ENCODE data around the gene DDX41.

The DDX41 gene

DNA sequence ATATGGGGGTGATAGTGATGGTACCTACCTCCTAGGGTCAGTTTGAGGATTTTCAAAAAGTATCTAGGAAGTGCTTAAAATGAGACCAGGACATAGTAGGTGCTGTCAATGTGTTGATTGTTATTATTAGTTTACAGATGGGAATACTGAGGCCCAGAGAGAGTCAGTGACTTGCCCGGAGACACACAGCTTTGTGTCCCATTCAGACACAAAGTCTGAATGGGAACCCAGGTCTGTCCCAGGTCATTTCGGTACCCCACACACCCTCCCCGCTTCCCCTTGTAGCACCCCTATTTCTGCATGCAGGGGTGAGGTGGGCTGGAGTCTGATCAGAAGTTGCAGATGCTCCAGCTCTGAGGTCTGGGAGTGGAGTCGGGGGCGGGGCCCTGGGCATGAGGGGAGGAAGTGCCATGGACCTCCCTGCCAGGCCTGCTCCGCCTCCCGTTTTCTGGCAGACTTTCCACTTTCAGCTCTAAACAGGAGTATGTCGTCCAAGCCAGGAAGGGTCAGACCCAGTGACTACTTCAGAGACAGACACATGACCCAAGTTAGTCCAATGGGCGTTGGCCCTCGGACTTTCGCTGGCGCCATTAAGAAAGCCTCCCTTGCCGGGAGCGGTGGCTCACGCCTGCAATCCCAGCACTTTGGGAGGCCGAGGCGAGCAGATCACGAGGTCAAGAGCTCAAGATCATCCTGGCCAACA lies 40.1 kb downstream of the DDX41 start:
- H3K9me3 Mint-ChIP-seq = no peaks in the 10 kb centered on the region
- H3K4me3 Mint-ChIP-seq = no peak overlapping the region
- peaks cover 49% of the 10 kb centered on the region for H3K4me1 Mint-ChIP-seq
- ATAC-seq = no peak
- no peaks in the 10 kb centered on the region for H3K36me3 Mint-ChIP-seq
- no peak overlapping the region for H3K27ac Mint-ChIP-seq
- peaks cover 16% of the 10 kb centered on the region for H3K27me3 Mint-ChIP-seq

- ATAC-seq = no peak
- no peaks in the 10 kb centered on the region for H3K9me3 Mint-ChIP-seq
- H3K4me3 Mint-ChIP-seq = no peak overlapping the region
- H3K27ac Mint-ChIP-seq = no peak overlapping the region
- H3K36me3 Mint-ChIP-seq = no peaks in the 10 kb centered on the region
- peaks cover 17% of the 10 kb centered on the region for H3K27me3 Mint-ChIP-seq
- peaks cover 49% of the 10 kb centered on the region for H3K4me1 Mint-ChIP-seq
Observed at GRCh38 chr5:177475563-177476427, 41.0 kb downstream of the DDX41 start.

GRCh38 chr5:177474846-177475562 lies 41.8 kb downstream of the DDX41 start:
- peak overlapping the region; percentile 73 for H3K4me3 Mint-ChIP-seq
- ATAC-seq = no peak
- no peak overlapping the region for H3K27ac Mint-ChIP-seq
- H3K9me3 Mint-ChIP-seq = no peaks in the 10 kb centered on the region
- H3K27me3 Mint-ChIP-seq = peaks cover 25% of the 10 kb centered on the region
- no peaks in the 10 kb centered on the region for H3K36me3 Mint-ChIP-seq
- peaks cover 47% of the 10 kb centered on the region for H3K4me1 Mint-ChIP-seq

DNA sequence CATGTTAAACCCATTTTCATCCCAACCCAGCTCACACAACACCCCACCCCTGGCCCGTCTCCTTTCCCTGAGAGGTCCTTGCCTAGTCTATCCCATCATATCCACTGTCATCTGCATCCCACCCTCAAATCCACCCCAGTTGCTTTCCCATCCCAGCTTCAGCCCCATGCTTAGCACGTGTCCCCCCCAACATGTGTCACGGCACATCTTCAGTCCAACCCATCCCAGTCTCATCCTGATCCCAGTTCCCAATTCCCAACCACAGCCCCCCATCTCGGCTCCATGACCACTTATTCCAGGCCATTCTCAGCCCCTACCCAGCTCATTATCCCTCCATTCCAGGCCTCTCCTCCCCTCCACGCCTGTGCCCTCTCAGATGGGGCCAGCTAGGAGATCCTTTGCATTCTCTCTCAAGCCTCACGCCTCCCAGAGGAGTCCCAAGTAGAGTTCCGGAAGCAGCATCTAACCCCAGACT lies 42.7 kb downstream of the DDX41 start:
- no peak for ATAC-seq
- H3K27ac Mint-ChIP-seq = peak overlapping the region; percentile 18
- H3K9me3 Mint-ChIP-seq = no peaks in the 10 kb centered on the region
- H3K4me3 Mint-ChIP-seq = peak overlapping the region; percentile 73
- H3K36me3 Mint-ChIP-seq = no peaks in the 10 kb centered on the region
- H3K27me3 Mint-ChIP-seq = peaks cover 32% of the 10 kb centered on the region
- H3K4me1 Mint-ChIP-seq = peaks cover 37% of the 10 kb centered on the region

GRCh38 chr5:177473443-177474001 lies 43.2 kb downstream of the DDX41 start, which contains the start of gene DBN1:
Gene DBN1 (minus strand): TSS chr5:177473634. CDS start chr5:177473521, 113 bp downstream.
- Mint-ChIP-seq H3K36me3 (no peaks in the 10 kb centered on the region), H3K4me3 (peak within 1 kb of the TSS; percentile 73), H3K27ac (peak within 1 kb of the TSS; percentile 18), H3K27me3 (peaks cover 32% of the 10 kb centered on the region), H3K9me3 (no peaks in the 10 kb centered on the region), H3K4me1 (peaks cover 32% of the 10 kb centered on the region)
- ATAC-seq = peak; percentile 20

DNA sequence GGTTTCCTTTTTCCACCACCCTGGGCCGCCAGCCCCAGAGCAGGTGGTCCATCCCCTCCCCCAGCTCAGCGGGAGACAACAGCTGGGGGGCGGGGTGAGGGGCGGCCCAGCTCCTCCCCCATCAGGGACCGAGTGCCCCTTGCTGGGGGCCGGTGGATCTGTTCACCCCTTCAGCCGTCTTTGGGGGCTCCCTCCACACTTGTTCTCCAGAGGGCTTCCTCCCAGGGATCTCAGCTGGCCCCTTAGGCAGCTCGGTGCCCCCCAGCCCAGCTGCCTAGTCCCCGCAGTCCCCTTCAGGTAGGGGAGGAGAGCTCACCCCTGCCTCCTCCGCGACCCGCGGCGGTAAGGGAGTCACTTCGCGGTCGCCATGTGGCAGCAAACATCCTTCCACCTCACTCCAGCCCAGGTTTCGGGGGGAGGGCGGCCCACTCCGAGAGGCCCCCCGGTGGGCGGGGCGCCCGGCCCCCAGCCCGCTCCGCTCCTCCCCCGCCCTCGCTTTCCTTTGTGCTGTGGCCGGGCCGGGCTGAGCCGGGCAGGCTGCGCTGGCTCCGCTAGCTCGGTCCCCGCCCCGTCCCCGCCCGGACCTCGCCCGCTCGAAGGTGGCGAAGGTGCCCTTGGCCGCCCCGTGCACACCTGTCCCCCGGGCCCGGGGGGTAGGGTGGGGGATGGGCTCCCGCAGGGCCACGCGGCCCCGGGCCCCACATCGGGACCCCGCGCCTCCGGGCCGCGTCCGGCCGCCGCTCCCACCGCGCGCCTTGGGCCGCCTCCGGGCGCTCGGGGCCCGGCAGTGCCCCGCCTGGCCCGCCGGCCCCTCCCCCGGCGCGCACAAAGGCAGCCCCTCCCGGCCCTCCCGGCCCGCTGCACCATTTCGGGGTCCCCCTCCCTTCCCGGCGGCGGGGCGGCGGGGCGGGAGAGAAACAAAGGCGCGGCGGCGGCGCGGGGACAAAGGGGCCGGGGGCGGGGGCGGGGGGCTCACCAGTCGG lies 44.0 kb downstream of the DDX41 start:
- no peak overlapping the region for H3K27ac Mint-ChIP-seq
- no peaks in the 10 kb centered on the region for H3K9me3 Mint-ChIP-seq
- H3K4me3 Mint-ChIP-seq = peak overlapping the region; percentile 50
- ATAC-seq = peak; percentile 63
- peaks cover 30% of the 10 kb centered on the region for H3K4me1 Mint-ChIP-seq
- peaks cover 32% of the 10 kb centered on the region for H3K27me3 Mint-ChIP-seq
- no peaks in the 10 kb centered on the region for H3K36me3 Mint-ChIP-seq

DNA sequence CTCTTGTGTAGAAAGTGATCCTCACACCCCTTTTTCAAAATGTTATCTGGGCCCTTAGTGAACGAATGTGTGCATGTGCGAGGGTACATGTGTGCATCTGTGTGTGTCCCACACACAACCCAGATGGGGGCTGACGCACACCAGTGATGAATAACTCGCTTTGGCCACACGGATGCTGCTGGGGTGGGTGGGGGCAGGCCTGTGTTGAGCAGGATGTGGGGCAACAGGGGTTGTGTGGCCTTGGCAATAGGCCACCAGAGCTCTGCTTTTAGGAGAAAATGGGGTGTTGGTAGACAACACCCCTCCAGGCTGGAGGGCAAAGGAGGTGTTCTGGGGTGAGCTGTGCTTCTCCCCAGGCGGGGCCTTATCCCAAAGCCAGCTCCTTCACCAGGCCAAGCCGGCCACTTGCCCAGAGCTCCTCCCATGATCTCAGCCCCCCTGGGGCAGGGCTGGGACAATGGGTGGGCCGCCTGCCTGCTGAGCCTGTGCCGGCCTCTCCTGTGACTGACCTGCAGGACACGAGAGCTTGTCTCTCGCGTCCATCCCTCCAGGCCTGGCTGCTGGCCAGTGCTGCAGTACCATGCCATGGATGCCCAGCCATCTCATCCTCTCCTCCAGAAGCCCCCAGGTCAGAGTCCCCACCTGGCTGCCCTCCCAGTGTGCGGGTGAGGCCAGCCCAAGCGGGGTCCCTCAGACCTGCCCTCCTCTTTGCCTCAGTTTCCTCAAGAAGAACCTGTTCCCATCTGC lies 45.0 kb downstream of the DDX41 start:
- Mint-ChIP-seq H3K27me3 (peaks cover 32% of the 10 kb centered on the region), H3K36me3 (no peaks in the 10 kb centered on the region), H3K27ac (no peak overlapping the region), H3K9me3 (no peaks in the 10 kb centered on the region), H3K4me3 (no peak overlapping the region), H3K4me1 (peaks cover 30% of the 10 kb centered on the region)
- ATAC-seq = no peak

DNA sequence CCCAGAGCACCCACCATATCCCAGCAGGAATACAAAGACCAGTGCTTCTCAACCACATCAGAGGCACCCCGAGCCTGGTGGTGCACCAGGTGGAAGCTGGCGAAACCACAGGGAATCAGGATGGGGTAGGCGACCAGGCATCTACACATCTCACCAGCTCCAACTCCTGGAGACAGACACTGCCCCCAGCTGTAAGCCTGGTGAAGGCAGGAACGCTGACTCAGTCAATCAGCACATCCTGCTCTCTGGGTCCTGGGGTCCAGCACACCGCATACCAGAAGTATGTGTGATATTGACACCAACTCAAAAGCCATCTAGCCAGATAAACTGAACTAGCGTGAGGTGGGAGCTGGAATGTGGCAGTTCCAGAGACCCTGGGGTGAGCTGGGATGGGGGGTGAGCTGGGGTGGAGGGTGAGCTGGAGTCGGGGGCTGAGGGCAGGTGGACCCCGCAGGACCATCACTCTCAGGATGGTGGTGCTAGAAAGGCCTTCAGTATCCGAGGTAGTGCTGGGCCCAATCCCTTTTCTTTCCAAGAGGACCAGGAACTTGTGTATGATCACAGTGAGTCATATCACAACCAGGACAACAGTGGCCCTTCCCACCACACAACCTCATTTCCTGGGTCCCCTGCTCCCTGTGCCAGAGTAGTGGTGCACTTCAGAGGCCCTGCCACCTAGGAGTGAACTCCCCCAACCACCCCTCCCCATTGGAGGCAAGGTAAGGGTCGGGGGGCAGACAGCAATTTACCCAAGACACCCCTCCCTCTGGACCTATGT lies 45.8 kb downstream of the DDX41 start:
- H3K27ac Mint-ChIP-seq = no peak overlapping the region
- H3K4me3 Mint-ChIP-seq = no peak overlapping the region
- ATAC-seq = no peak
- H3K4me1 Mint-ChIP-seq = peaks cover 24% of the 10 kb centered on the region
- no peaks in the 10 kb centered on the region for H3K36me3 Mint-ChIP-seq
- H3K9me3 Mint-ChIP-seq = no peaks in the 10 kb centered on the region
- H3K27me3 Mint-ChIP-seq = peaks cover 32% of the 10 kb centered on the region

GRCh38 chr5:177469750-177470525 lies 46.8 kb downstream of the DDX41 start:
- Mint-ChIP-seq H3K36me3 (no peaks in the 10 kb centered on the region), H3K4me3 (no peak overlapping the region), H3K9me3 (no peaks in the 10 kb centered on the region), H3K27ac (no peak overlapping the region), H3K27me3 (peaks cover 31% of the 10 kb centered on the region), H3K4me1 (peaks cover 13% of the 10 kb centered on the region)
- no peak for ATAC-seq

DNA sequence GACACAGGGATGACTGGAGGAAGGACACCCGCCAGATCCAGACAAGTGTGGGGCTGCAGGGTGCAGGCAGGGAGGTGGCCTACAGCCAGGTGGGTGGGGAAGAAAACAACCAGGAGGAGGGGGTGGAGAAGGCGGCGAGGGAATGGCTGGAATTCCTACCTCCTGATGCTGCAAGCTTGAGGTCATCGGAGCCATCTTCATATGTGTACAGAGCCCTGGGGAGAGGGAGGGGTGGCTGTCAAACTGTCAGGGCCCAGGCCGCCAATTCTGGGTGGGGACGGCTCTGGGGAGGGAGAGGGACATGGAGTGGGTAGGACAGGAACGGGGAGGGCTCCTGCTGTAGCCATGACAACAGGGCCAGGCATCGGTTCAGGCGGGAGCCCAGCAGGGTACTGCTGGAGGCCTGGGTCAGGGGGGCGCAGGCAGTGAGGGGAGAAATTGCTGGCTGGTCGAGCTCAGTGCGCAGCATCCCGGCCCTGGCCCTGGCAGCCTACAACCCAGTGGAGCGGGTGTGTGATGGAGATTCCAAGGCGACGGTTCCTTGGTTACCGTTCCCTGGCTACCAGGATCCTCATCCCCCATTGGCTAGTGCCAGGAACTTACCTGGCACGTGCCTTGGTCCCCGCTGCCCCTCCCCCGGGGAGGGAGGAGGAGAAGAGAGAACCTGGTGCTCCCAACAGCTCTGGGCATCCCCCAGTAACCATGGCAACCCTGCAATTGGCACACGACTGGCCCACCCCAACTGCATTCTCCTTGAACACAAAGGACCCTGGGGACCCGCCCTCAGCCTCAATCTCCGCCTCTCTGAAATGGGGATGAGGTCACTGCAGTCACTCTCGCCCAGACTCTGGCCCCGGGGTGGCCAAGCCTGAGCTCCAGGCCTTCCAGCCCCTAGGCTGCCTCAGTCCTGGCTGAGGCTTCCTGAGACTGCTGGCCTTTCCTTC lies 47.8 kb downstream of the DDX41 start:
- H3K27ac Mint-ChIP-seq = no peak overlapping the region
- no peaks in the 10 kb centered on the region for H3K36me3 Mint-ChIP-seq
- no peaks in the 10 kb centered on the region for H3K9me3 Mint-ChIP-seq
- peaks cover 4% of the 10 kb centered on the region for H3K4me1 Mint-ChIP-seq
- H3K27me3 Mint-ChIP-seq = peaks cover 21% of the 10 kb centered on the region
- ATAC-seq = no peak
- no peak overlapping the region for H3K4me3 Mint-ChIP-seq

DNA sequence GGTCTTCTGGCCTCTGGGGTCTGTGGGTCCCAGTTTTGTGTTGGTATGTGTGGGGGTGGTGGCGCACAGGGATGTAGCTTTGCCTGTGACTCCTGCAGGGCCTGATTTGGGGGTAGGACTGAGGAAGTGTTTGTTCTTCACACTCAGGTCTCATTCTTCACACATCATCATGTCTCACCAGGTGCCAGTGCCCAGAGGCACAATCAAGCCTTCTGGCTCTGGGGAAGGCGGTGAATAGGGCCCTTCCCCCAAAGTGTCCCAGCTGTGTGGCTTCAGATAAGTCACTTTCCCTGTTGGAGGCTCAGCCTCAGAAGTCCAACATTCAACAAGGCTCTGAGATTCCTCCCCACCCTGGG lies 48.5 kb downstream of the DDX41 start:
- Mint-ChIP-seq H3K4me1 (no peaks in the 10 kb centered on the region), H3K27me3 (peaks cover 16% of the 10 kb centered on the region), H3K27ac (no peak overlapping the region), H3K36me3 (no peaks in the 10 kb centered on the region), H3K4me3 (no peak overlapping the region), H3K9me3 (no peaks in the 10 kb centered on the region)
- ATAC-seq = no peak

DNA sequence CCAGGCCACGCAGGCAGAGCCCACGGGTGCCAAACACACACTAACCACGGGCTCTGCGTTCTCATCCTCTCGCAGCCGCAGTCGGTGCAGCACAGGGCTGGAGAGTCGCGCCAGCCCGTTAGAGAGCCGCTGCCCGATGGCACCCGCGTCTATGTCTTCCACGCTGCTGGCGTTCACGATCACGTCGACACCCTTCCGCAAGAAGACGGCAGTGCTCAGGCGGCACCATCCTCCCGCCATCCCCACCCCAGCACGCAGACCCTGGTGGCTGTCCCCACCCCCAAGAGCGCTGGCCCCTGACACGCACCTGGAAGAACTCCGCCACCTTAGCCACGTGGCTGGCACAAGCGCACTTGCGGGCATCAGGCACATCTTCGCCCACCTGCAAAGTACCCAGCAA lies 49.3 kb downstream of the DDX41 start:
- H3K9me3 Mint-ChIP-seq = no peaks in the 10 kb centered on the region
- ATAC-seq = no peak
- no peak overlapping the region for H3K27ac Mint-ChIP-seq
- peaks cover 16% of the 10 kb centered on the region for H3K27me3 Mint-ChIP-seq
- no peaks in the 10 kb centered on the region for H3K36me3 Mint-ChIP-seq
- H3K4me1 Mint-ChIP-seq = peaks cover under 1% of the 10 kb centered on the region
- no peak overlapping the region for H3K4me3 Mint-ChIP-seq

Data from stimulated activated memory B cell treated with anti-CD40 and anti-IgM and Interleukin-4, amounts not matched to agents 10 μg/mL and 1 μg/mL and 100 μg/mL, for 72 hours (primary cell).